ENCODE results near the gene CAPZA1. TPM values are rescaled to one million over a fixed set of nuclear protein-coding genes. Genes with fewer than 3 reads are reported as not detected.

The CAPZA1 gene
- total and polyA plus RNA-seq, 2 donors (not counting 1 experiment from before 2014, with no cell fraction given) = 201 to 262 TPM

DNA sequence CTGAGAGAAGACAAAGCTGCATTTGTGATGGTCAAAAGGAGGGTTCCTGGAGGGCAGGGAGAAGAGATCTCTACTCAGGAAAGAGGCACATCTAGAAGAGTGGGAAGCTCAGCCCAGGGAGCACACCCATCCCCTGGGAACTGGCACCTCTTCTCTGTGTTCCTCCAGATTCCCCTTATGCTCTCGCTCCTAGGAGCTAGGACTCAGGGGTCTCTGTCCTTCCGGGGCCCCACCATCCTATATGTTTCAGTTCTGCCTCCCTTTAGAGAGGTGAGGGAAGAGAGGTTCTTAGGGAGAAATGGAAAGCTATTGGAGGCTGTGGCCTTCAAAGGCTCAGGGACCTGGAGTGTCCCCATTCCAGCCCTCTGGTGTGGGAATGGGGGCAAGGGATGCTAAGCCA, 100.1 kb downstream of the CAPZA1 start:
- H2AFZ ChIP-seq (ENCODE audit: low read length) = no peak overlapping the region
- TF ChIP-seq, protein P1, sequence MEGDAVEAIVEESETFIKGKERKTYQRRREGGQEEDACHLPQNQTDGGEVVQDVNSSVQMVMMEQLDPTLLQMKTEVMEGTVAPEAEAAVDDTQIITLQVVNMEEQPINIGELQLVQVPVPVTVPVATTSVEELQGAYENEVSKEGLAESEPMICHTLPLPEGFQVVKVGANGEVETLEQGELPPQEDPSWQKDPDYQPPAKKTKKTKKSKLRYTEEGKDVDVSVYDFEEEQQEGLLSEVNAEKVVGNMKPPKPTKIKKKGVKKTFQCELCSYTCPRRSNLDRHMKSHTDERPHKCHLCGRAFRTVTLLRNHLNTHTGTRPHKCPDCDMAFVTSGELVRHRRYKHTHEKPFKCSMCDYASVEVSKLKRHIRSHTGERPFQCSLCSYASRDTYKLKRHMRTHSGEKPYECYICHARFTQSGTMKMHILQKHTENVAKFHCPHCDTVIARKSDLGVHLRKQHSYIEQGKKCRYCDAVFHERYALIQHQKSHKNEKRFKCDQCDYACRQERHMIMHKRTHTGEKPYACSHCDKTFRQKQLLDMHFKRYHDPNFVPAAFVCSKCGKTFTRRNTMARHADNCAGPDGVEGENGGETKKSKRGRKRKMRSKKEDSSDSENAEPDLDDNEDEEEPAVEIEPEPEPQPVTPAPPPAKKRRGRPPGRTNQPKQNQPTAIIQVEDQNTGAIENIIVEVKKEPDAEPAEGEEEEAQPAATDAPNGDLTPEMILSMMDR (conservative IDR thresholded peaks at IDR 0.05 in 1 of 2, IDR thresholded peaks at IDR 0.05 in 1 of 2; ENCODE audit: low read depth in 1 of 2, low read length in 2 of 2) = no peak
- no peak for TF ChIP-seq EZH2 (IDR thresholded peaks at IDR 0.05; ENCODE audit: low read length, missing control alignments)
- H4K20me1 ChIP-seq (ENCODE audit: control insufficient read depth, extremely low read depth, insufficient read depth, low read length) = no peaks in the 10 kb centered on the region
- no peak overlapping the region for H3K4me2 ChIP-seq (ENCODE audit: extremely low read depth, insufficient read depth, low read length)
- no peak for DNase-seq (ENCODE audit: low read depth in 2 of 2)
- H3K4me3 ChIP-seq (replicated peaks in 1 of 4; ENCODE audit: control extremely low read depth in 1 of 4, insufficient read depth in 1 of 4, low read depth in 3 of 4, low read length in 4 of 4) = no peak overlapping the region
- H3K9ac ChIP-seq (ENCODE audit: insufficient read depth, low read length) = no peak overlapping the region
- H3K4me1 ChIP-seq (ENCODE audit: control insufficient read depth, extremely low read depth, insufficient read depth, low read length) = peaks cover 6% of the 10 kb centered on the region
- no peak overlapping the region for H3K27ac ChIP-seq (ENCODE audit: insufficient read depth, low read length)
- no peaks in the 10 kb centered on the region for H3K79me2 ChIP-seq (ENCODE audit: control insufficient read depth, insufficient read depth, low read length)
- peaks cover 3% of the 10 kb centered on the region for H3K27me3 ChIP-seq (ENCODE audit: control insufficient read depth, insufficient read depth, low read length)
- no peaks in the 10 kb centered on the region for H3K9me3 ChIP-seq (ENCODE audit: control insufficient read depth, insufficient read depth, low read depth, low read length)
- H3K36me3 ChIP-seq (ENCODE audit: control insufficient read depth, insufficient read depth, low read length) = no peaks in the 10 kb centered on the region

DNA sequence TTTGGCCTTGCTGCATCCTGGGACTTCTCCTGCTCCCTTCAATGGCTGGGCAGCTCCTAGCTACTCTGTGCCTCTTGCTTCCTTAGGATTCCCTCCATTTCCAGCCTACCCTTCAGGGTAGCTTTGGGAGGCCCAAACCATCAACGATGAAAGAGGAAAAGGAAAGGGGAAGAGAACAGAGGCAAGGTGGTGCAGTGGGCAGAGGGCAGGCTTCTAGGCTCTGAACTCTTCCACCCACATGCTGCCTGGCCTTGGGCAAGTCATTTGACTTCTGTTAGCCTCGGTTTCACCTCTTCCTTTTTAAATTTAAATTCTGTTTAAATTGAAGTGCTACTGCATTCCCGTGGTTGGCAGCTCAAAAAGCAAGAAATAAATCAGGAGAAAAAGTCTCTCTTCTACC, 101.2 kb downstream of the CAPZA1 start:
- no peaks in the 10 kb centered on the region for H3K79me2 ChIP-seq (ENCODE audit: control insufficient read depth, insufficient read depth, low read length)
- TF ChIP-seq, protein P1 (conservative IDR thresholded peaks at IDR 0.05 in 1 of 2, IDR thresholded peaks at IDR 0.05 in 1 of 2; ENCODE audit: low read depth in 1 of 2, low read length in 2 of 2) = no peak
- no peak for TF ChIP-seq EZH2 (IDR thresholded peaks at IDR 0.05; ENCODE audit: low read length, missing control alignments)
- DNase-seq (ENCODE audit: low read depth in 2 of 2) = no peak

More for the DNA sequence above, 101.2 kb downstream of the CAPZA1 start:
- Histone ChIP-seq H3K36me3 (ENCODE audit: control insufficient read depth, insufficient read depth, low read length) (no peaks in the 10 kb centered on the region), H3K27ac (ENCODE audit: insufficient read depth, low read length) (no peak overlapping the region), H3K27me3 (ENCODE audit: control insufficient read depth, insufficient read depth, low read length) (peaks cover 3% of the 10 kb centered on the region), H3K4me3 (replicated peaks in 1 of 4; ENCODE audit: control extremely low read depth in 1 of 4, insufficient read depth in 1 of 4, low read depth in 3 of 4, low read length in 4 of 4) (no peak overlapping the region), H3K9ac (ENCODE audit: insufficient read depth, low read length) (no peak overlapping the region), H4K20me1 (ENCODE audit: control insufficient read depth, extremely low read depth, insufficient read depth, low read length) (no peaks in the 10 kb centered on the region), H3K4me1 (ENCODE audit: control insufficient read depth, extremely low read depth, insufficient read depth, low read length) (peaks cover 4% of the 10 kb centered on the region), H2AFZ (ENCODE audit: low read length) (no peak overlapping the region), H3K4me2 (ENCODE audit: extremely low read depth, insufficient read depth, low read length) (no peak overlapping the region), H3K9me3 (ENCODE audit: control insufficient read depth, insufficient read depth, low read depth, low read length) (no peaks in the 10 kb centered on the region)

Other genes with a start within 250 kb of the CAPZA1 start
- 11.0 and 18.5 TPM in 2 replicates for gene CTTNBP2NL, start 223.6 kb upstream of the CAPZA1 start, total RNA-seq
- gene CTTNBP2NL, start 223.6 kb upstream of the CAPZA1 start, polyA plus RNA-seq = 23.4 and 26.8 TPM in 2 replicates
- 1.5 and 3.5 TPM in 2 replicates for gene WNT2B, start 110.9 kb upstream of the CAPZA1 start, total RNA-seq
- 1.3 and 2.0 TPM in 2 replicates for gene WNT2B, start 110.9 kb upstream of the CAPZA1 start, polyA plus RNA-seq
- gene ST7L, start 691 bp upstream of the CAPZA1 start, total RNA-seq = 16.9 and 18.0 TPM in 2 replicates
- gene ST7L, start 691 bp upstream of the CAPZA1 start, polyA plus RNA-seq = 14.0 and 14.6 TPM in 2 replicates
- 40.3 and 42.9 TPM in 2 replicates for gene MOV10, start 54.8 kb downstream of the CAPZA1 start, total RNA-seq
- 39.6 and 51.8 TPM in 2 replicates for gene MOV10, start 54.8 kb downstream of the CAPZA1 start, polyA plus RNA-seq
- gene RHOC, start 87.3 kb downstream of the CAPZA1 start, total RNA-seq = 386 and 484 TPM in 2 replicates
- gene RHOC, start 87.3 kb downstream of the CAPZA1 start, polyA plus RNA-seq = 857 and 1,115 TPM in 2 replicates
- gene PPM1J, start 95.5 kb downstream of the CAPZA1 start, total RNA-seq = 0.83 and 1.0 TPM in 2 replicates
- gene PPM1J, start 95.5 kb downstream of the CAPZA1 start, polyA plus RNA-seq = 0.62 and 0.79 TPM in 2 replicates